ENCODE measurements around the gene PKHD1. TPM values are rescaled to one million over a fixed set of nuclear protein-coding genes. Genes with fewer than 3 reads are reported as not detected.

Gene PKHD1
- total and polyA plus RNA-seq, 2 of the 8 experiments (the other 6 are each of a cell fraction or from before 2014, with no cell fraction given) = 0.06 to 0.09 TPM

DNA sequence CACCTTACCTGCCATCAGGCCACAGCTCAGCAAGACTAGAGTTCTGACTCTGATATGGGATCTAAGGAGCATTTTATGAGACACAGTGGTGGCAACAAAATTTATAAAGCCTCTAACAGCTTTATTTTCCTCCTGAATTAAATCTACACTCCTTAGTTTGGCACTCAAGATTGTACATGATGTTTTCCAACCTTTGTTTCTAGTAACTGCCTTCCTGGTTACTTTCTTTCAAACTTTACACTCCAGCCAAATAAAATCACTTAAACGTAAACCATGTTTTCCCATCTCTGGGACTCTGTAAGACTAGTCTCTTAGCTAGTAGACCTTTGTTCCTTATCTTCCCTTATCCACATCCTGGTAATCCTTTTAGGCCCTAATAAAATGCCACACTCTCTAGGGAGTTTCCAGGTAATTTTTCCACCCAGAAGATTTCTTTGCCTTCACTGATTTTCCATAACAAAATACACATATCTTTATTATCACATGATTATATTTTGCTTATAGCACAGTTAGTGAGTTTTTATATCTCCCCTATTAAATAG, 92.1 kb downstream of the PKHD1 start:
- TF ChIP-seq SIN3A (conservative IDR thresholded peaks at IDR 0.05 in 1 of 2, IDR thresholded peaks at IDR 0.05 in 1 of 2; ENCODE audit: low read depth in 1 of 2, low read length in 2 of 2) = no peak
- no peak for TF ChIP-seq TAF7 (optimal IDR thresholded peaks at IDR 0.05; ENCODE audit: borderline replicate concordance, low read depth, low read length)
- TF ChIP-seq SAP30 (IDR thresholded peaks at IDR 0.05; ENCODE audit: insufficient read depth, insufficient replicate concordance, low read length) = no peak
- TF ChIP-seq, protein P1, sequence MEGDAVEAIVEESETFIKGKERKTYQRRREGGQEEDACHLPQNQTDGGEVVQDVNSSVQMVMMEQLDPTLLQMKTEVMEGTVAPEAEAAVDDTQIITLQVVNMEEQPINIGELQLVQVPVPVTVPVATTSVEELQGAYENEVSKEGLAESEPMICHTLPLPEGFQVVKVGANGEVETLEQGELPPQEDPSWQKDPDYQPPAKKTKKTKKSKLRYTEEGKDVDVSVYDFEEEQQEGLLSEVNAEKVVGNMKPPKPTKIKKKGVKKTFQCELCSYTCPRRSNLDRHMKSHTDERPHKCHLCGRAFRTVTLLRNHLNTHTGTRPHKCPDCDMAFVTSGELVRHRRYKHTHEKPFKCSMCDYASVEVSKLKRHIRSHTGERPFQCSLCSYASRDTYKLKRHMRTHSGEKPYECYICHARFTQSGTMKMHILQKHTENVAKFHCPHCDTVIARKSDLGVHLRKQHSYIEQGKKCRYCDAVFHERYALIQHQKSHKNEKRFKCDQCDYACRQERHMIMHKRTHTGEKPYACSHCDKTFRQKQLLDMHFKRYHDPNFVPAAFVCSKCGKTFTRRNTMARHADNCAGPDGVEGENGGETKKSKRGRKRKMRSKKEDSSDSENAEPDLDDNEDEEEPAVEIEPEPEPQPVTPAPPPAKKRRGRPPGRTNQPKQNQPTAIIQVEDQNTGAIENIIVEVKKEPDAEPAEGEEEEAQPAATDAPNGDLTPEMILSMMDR (IDR thresholded peaks at IDR 0.05; ENCODE audit: control extremely low read depth in 1 of 3, insufficient read depth in 1 of 3, low read depth in 1 of 3, low read length in 3 of 3) = no peak
- TF ChIP-seq YY1 (IDR thresholded peaks at IDR 0.05; ENCODE audit: low read depth, low read length) = no peak
- TF ChIP-seq MAFK (IDR thresholded peaks at IDR 0.05; ENCODE audit: low read depth, low read length) = no peak
- no peak for TF ChIP-seq SP2 (IDR thresholded peaks at IDR 0.05; ENCODE audit: low read length)
- TF ChIP-seq SUZ12 (IDR thresholded peaks at IDR 0.05; ENCODE audit: low read length) = no peak
- peaks cover 0 to 2% (median 0%) of the 10 kb centered on the region in 4 experiments; a peak in 1 of 7 replicates for H3K4me1 ChIP-seq (replicated peaks in 1 of 4; ENCODE audit: control insufficient read depth in 3 of 4, insufficient read depth in 4 of 4, low read length in 3 of 4)
- no peak overlapping the region for H2BK20ac ChIP-seq (ENCODE audit: low read length)
- H3K79me1 ChIP-seq (ENCODE audit: low read depth, low read length) = no peaks in the 10 kb centered on the region
- H4K20me1 ChIP-seq (replicated peaks in 1 of 2; ENCODE audit: control insufficient read depth in 1 of 2, insufficient read depth in 2 of 2, low read length in 2 of 2) = no peaks in the 10 kb centered on the region
- H2BK120ac ChIP-seq (replicated peaks; ENCODE audit: low read depth, low read length) = no peak overlapping the region
- no peaks in the 10 kb centered on the region for H3K9me3 ChIP-seq (ENCODE audit: insufficient read depth in 2 of 2, low read depth in 1 of 2, low read length in 1 of 2)
- H4K91ac ChIP-seq (replicated peaks; ENCODE audit: insufficient read length, low read length) = no peak overlapping the region
- CTCF ChIA-PET (ENCODE audit: partially characterized antibody) = interaction anchor here (1.2 kb wide), 1 partner anchor 14 kb away, joined by 3 read pairs; no protein-coding TSS in a partner anchor
- POLR2A ChIA-PET (ENCODE audit: partially characterized antibody) = no interaction called here
- no peak overlapping the region for H3K14ac ChIP-seq (ENCODE audit: insufficient read length)
- no peak overlapping the region for H3K18ac ChIP-seq (ENCODE audit: extremely low read depth, low read length)
- no peak overlapping the region for H2BK15ac ChIP-seq (ENCODE audit: low read length)
- H3K56ac ChIP-seq (replicated peaks; ENCODE audit: insufficient read length, low read depth, low read length) = no peak overlapping the region
- H2AFZ ChIP-seq (ENCODE audit: low read length) = no peak overlapping the region
- 0 out of 2 replicates have a peak, but pooled peaks cover 2% of the 10 kb centered on the region for H3K23me2 ChIP-seq (ENCODE audit: low read depth, low read length)
- no peak overlapping the region for H3K4me2 ChIP-seq (ENCODE audit: insufficient read depth in 1 of 2, low read depth in 2 of 2, low read length in 2 of 2)
- H4K5ac ChIP-seq (ENCODE audit: insufficient read length, low read depth, low read length) = no peak overlapping the region
- H3K79me2 ChIP-seq (ENCODE audit: control insufficient read depth in 1 of 2, insufficient read depth in 2 of 2, low read length in 2 of 2) = no peaks in the 10 kb centered on the region
- H3K4me3 ChIP-seq (ENCODE audit: extremely low read depth in 1 of 4, insufficient read depth in 2 of 4, low read depth in 3 of 4, low read length in 4 of 4) = no peak overlapping the region
- H3K9ac ChIP-seq (replicated peaks in 1 of 4; ENCODE audit: extremely low read depth in 1 of 4, low read depth in 3 of 4, low read length in 3 of 4) = no peak overlapping the region
- no peak overlapping the region for H3K4ac ChIP-seq (replicated peaks; ENCODE audit: insufficient read length, low read depth, low read length)
- no peak overlapping the region for H3K23ac ChIP-seq (ENCODE audit: insufficient read length)
- WGBS, 2 experiments (ENCODE audit: extremely low coverage in 1 of 2, insufficient coverage in 1 of 2, insufficient read length in 1 of 2, insufficient replicate concordance in 2 of 2, low coverage in 1 of 2, low lambda C conversion rate in 2 of 2, missing lambda C conversion rate in 1 of 2) = 87% methylated on average over 1 of the region's 1 CpG; no CpG with 5 or more reads in 1 of the 2 experiments
- DNase-seq (ENCODE audit: low read depth in 1 of 2, low spot score in 2 of 2) (no peak), FAIRE-seq (no peak)
- H2BK12ac ChIP-seq (ENCODE audit: low read depth, low read length) = no peak overlapping the region
- H3K36me3 ChIP-seq (ENCODE audit: control insufficient read depth in 2 of 4, insufficient read depth in 4 of 4, low read length in 3 of 4) = no peaks in the 10 kb centered on the region
- H4K8ac ChIP-seq (ENCODE audit: extremely low read depth, insufficient read depth, low read length) = no peak overlapping the region
- H3K27me3 ChIP-seq (replicated peaks in 1 of 4; ENCODE audit: control insufficient read depth in 3 of 4, extremely low read depth in 1 of 4, insufficient read depth in 3 of 4, low read length in 3 of 4) = no peaks in the 10 kb centered on the region
- H2BK5ac ChIP-seq (ENCODE audit: low read depth, low read length) = no peak overlapping the region
- no peak overlapping the region for H3K27ac ChIP-seq (ENCODE audit: low read depth, low read length)
- no peak overlapping the region for H2AK5ac ChIP-seq (ENCODE audit: low read depth, low read length)

All from H1 (cell line).